Cardiac septum (tissue), 1 donor: ENCODE results near the gene ATP9A. TPM values are rescaled to one million over a fixed set of nuclear protein-coding genes. Genes with fewer than 3 reads are reported as not detected.
"Not testable (repeated sequence)": the region's sequence is repeated elsewhere in the genome, so short reads cannot be mapped to it uniquely, and the experiment has no call there.

Experiments used
- DNase-seq: peaks from one replicate; pipeline ENCODE4 v3.0.0-alpha.2; 2020; ENCODE audit warnings: low spot score
- intact Hi-C: fragments of 100-400 bp; cut with DNase I; formaldehyde crosslinking; loops from one replicate; pipeline ENCODE4 v1.14.0; 2022
- total RNA-seq: library from RNA; stranded (reverse); fragmentation: NEBNext Ultra II Directional; extraction: Animal tissue kit (Norgen Biotek cat#: 25700); gene quantifications from one replicate; pipeline ENCODE4 v1.2.1, GENCODE V29; 2021
- donor health status: DM: no; HTN: no; CAD: no.

The ATP9A gene
- total RNA-seq, 1 donor from 2014 or later: 25.4 TPM

DNA sequence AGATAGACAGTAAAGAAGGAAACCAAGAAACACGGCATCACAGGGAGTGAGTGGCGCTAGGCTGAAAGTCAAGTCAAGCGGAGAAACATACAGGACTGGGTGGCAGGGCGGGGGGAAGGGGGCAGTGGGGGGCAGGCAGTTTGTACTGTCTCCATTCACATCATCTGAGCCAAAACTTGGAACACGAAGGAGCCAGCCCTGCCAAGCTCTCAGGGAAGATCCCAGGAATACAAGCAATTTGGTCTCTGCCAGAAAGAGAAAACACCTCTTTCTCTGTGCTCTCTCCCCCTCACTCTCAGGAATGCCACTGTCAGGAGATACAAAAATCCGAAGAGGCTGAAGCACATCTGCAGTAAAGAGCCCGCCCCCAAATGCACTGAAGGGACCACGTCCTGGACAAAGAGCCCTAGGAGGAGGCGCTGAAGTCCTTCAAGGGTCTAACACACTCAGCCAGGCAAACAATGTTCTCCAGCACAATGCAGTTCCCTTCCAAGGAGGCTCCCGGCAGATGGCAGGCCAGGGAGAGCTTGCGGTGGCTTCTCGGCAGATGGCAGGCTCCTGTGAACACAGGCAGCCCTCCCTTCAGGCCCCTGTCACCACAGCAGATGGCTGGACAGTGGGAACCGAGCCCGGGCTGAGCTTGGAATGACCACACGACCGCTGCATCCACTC lies 90.0 kb downstream of the ATP9A start:
- no peak for DNase-seq
- intact Hi-C loops: no loop called here

DNA sequence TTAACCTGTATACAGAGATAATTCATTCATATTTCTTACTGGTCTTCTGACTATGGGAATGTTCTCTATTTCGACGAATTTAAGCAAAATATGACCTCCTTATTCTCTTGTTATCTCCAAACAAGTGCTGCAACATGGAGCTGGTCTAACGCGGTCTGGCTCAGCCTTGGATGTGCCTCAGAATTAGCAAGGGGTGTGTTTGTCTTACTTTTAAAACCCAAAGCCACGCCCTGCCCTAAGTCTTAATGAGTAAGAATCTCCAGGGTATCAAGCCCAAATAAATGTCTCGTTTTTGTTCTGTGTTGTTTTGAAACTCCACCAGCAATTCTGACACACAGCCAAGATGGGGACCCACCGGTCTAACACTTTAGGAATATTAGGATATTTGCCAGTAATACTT lies 99.2 kb downstream of the ATP9A start:
- no peak for DNase-seq
- intact Hi-C loops: no loop called here

DNA sequence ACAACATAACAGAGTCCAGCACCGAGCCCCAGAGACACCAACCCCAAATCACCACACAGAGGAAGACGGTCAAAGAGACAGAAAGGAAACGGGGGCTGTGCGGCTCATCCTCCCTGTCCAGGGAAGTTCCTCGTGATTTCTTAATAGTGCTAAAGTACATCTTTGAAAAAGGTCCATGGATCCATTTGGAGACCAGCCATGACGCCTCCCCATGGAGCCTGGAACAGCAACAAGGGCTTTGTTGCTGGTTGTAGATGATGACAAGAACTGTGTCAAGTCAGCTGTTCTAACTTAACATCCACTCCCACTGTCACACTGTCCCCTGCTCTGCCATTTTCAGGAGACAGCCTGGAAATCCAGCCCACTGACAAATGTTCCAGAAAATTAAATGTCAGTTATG lies 99.7 kb downstream of the ATP9A start:
- no peak for DNase-seq
- intact Hi-C loops: no loop called here

DNA sequence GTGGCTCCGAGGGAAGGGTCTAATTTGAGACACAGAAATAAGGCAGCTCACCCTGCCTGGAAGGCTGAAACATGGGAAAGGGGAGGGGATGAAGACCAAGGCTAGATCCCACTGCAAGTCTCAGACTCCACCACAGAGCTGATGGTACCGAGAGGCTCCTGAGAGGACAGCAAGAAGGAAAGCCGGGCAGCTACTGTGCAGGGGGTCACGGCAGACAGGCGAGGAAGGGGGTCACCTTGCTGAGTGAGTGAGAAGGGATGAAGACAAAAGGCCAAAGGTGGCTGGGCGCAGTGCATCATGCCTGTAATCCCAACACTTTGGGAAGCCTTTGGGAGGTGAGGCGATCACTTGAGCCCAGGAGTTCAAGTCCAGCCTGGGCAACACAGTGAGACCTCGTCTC lies 100.7 kb downstream of the ATP9A start:
- intact Hi-C loops: no loop called here
- DNase-seq: no peak

DNA sequence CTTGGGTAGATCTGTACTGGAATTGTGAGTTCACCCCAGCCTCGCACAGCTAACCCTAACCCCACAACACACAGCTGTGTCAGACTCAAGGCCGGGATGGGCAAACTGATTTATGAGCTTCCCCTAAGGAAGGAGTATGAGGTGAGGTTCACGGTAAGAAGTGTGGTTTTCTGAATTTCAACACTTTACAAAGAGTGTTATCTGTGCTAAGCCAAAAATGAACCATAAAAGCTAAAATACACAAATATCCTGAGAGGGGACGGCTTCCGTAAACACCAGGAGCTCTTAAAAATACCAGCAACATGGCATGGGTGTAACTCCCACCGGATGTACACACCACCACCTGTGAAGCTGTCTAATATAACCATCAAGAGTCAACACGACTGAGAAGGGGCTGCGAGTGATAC lies 101.2 kb downstream of the ATP9A start:
- DNase-seq: no peak
- intact Hi-C loops: no loop called here

DNA sequence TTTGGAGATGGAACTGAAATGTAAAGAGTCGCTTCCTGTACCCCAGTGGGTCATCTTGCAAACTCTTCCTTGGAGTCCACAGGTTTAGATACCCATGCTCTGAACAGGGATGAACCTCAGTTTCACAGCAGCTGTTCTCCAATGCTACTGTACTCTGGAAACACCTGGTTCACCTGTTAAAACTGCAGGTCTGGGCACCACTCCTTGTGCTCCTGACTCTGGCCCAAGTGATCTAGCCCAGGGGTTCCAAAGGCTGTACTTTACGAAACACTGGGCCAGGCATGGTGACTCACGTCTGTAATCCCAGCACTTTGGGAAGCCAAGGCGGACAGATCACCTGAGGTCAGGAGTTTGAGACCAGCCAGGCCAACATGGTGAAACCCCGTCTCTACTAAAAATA lies 102.1 kb downstream of the ATP9A start:
- no peak for DNase-seq
- intact Hi-C loops: no loop called here

DNA sequence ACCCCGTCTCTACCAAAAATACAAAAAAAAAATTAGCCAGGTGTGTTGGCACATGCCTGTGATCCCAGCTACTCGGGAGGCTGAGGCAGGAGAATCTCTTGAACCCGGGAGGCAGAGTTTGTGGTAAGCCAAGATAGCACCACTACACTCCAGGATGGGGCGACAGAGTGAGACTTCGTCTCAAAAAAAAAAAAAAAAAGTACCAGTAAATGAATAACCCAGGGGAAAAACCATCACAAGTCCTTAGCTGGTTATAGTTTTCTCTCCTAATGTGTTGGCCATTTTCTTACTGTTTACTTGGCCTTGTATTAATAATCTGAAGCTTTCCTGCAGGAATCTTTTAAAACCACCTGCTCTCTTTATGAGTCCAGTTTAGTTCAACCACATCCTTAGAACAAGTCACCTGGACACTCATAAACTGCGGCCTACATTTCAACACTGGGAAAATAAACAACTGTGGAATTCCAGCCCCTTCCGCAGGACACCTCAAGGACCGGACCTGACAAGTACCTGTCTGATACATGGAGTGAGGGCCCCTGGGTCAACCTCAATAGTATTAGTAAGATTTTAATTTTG lies 102.6 kb downstream of the ATP9A start:
- intact Hi-C loops: no loop called here
- no peak for DNase-seq

DNA sequence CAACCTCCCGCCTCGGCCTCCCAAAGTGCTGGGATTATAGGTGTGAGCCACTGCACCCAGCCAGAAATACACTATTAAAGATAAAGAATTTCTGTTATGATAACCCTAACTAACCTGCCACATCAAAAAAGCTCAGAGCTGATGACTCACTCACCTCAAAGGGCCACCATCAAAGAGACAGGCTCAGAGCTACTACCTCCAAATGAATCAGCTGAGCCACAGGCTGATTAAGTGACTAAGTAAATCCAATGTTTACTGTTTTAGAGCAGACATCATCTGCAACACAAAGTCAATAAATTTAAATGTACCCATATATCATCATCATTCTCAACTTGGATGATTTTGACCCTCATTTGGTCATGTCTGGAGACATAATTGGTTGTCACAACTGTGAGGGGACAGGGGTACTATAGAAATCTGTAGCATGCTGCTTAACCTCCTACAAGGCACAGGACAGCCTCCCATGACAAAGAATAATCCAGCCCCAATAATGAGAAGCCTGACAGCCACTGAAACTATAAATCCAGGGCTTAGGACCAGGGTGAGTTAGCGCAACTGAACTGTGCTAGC lies 106.5 kb downstream of the ATP9A start:
- DNase-seq: no peak
- intact Hi-C loops: no loop called here

DNA sequence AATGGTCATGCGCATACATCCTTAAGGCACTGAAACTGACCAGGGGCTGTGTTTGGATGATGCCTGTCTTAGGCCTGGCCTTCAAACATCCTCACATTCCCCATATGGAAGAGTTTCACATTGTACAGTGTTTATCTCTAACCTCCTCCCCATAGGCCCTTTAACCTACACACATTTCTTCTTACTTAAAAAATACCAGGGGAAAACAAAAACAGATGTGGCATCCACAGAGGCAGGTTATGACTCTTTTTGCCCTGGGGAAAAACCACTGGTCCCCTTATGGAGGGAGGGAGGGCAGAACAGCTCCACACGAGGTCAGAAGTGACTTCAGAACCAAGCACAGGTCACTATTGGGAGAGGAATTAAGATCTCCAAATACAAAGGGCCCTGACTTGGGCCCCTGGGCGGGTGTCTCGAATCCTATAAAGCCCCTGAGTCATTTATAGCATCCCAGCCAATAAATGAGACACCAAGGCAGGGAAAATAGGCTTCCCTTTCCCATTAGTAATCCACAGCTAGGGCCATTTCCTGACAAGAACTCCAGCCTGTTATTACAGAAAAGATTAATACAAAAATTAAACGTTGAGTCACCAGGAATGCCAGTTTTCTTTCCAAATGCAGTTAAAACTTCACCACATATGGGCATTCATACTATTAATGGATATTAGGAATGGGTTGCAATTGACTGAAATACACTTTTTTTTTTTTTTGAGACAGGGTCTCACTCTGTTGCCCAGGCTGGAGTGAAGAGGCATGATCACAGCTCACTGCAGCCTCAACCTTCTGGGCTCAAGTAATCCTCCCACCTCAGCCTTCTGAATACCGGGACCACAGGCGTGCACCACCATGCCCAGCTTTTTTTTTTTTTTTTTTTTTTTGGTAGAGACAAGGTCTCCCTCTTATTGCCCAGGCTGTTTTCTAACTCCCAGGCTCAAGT lies 107.2 kb downstream of the ATP9A start:
- no peak for DNase-seq
- intact Hi-C loops: no loop called here

DNA sequence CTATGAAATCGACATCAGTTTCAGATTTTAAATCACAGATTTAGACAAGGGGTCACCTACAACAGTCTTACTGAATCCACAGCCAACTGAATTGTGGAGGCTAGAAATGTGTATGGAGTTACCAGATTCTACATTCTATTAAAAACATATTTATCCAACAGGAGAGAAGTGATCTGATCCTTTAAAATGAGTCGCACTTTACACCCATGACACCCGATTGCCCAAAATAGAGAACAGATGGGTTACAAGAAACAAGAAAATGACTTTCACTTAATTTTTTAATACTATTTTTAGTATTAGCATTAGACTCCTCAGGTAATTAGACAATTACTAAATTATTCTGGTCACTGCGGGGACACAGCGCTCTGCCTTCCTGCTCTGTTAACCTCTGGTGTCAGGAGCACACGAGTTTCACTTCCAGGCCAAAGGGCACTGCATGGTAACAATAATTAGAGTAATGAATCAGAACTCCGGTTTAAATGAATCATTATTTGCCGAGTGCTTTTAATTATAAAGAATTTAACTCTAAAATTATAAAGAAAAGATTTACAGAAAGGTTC lies 108.6 kb downstream of the ATP9A start:
- intact Hi-C loops: no loop called here
- no peak for DNase-seq

DNA sequence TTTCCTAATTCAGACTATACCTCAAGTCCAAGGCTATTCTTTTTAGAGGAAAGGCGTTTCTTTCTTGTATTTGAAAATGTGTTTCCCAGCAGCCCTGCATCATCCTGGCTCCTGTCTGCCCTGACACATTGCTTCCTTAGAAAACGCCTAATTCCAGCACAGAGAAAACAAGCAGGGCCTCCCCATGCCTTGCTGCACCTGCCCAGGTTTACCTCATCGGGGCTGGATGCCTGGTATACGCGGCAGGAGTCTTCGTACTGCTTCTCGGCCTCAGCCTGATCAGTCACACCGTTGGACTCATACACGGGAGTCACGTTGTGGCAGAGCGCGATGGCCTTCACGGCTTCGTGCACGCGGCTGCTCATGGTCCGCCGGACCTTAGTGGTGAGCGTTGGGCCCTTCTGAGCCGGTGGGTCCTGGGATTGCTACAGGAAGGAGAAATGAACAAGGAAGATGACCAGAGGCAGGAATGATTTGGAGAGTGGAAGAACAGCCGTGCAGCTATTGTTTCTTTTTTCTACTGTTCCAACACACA lies 111.4 kb downstream of the ATP9A start:
- intact Hi-C loops: no loop called here
- DNase-seq: no peak

DNA sequence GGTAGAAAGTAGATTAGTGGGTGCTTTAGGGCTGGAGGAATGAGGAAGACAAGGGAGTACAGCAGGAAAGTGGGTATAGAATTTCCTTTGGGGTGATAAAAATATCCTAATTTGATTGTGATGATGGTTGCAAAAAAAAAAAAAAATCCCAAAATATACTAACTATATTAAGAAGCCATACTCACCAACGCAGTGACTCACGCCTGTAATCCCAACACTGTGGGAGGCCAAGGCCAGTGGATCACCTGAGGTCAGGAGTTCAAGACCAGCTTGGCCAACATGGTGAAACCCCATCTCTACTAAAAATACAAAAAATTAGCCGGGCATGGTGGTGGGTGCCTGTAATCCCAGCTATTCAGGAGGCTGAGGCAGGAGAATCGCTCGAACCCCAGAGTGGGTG lies 112.1 kb downstream of the ATP9A start:
- DNase-seq, intact Hi-C loops: not testable (repeated sequence)

DNA sequence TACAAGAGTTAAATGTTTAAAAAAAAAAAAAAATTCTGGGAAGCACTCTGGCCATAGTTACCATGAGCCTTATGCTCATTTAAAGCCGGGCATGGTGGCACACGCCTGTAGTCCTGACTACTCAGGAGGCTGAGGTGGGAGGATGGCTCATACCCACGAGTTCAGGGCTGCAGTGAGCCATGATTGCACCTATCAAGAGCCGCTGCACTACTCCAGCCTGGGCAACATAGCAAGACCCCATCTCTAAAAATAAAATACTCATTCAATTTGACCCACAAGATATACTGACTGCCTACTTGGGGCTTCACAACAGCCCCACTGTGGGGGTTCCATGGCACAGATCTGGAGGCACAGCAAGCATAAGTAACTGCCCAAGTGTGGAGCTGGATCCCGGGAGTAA lies 113.7 kb downstream of the ATP9A start:
- intact Hi-C loops: no loop called here
- no peak for DNase-seq

DNA sequence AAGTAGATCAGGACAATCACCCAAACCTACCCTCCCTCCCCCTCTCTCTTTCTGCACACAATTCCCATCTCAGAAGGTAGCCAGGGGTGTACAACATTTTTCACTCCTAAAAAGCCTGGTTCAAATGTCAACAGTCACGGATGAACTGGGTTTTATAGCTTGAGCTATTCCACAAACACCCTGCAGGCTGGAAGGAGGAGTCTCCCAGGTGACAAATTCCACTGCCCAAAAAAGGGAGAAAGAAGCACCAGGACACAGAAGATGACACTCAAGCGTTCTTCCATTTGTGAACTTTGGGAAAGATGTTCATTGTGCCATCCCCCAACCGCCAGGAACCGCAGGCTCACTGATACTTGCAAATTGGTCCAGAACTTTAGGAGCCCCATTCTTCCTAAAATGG lies 114.1 kb downstream of the ATP9A start:
- intact Hi-C loops: no loop called here
- DNase-seq: no peak

DNA sequence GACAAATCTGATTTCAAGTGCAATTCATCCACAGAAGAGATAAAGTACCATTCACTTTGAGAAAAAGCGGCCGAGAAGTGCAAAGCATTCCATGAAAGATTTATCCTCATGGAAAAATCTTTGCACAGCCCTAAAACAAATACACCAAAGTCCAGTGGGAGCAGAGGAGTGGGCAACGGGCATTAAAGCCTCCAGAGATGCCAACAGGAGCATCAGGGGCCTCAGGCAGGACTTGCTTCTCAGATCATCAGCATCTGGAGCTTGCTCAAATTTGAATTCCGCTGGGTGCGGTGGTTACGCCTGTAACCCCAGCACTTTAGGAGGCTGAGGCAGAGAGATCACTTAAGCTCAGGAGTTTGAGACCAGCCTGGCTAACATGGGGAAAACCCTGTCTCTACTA lies 115.0 kb downstream of the ATP9A start:
- intact Hi-C loops: no loop called here
- no peak for DNase-seq

DNA sequence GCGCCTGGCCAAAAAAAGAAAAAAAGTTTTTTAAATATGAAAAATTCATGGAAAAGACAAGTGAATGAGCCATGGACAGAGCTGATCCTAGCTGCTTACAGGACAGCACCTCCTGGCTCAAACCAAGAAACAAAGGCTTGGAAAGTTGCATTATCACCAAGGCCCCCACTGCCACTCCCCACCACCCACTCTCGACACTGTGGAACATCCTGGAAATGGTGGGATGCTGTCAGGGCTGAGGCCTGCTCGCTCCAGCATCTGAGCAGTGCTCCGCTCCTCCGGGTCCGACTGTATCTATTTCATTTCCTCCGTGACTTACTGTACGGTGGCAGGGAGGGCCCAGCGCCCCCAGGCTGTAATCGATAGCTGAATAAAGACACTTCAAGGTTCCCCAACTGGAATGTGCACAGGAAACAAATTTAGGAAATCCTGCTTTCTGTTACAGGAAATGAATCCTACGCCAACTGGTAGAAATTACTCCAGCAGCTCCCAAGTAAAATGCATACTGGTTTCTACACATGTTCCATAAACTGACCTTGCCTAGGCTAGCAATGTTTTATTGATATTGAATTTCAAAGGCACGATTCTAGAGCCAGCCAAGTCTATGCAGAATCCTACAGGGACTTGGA lies 116.2 kb downstream of the ATP9A start:
- DNase-seq: no peak
- intact Hi-C loops: no loop called here

DNA sequence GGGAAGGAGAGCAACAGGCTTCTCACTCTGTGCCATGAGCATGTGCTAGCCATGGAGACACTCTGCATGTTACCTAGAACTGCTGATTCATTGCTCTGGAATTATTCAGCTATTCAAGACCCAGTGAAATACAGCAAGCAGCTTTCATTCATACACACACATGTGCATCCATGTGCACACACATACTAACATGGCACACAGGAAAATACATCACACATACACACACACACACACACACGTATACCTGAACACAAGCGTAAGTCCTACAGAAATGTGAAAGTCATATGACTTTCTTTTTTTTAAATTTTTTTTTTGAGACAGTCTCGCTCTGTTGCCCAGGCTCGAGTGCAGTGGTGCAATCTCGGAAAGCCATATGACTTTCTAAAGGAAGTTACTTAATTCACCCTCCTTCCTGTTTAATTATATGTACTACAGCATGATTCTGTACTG lies 117.5 kb downstream of the ATP9A start:
- intact Hi-C loops: no loop called here
- DNase-seq: no peak

DNA sequence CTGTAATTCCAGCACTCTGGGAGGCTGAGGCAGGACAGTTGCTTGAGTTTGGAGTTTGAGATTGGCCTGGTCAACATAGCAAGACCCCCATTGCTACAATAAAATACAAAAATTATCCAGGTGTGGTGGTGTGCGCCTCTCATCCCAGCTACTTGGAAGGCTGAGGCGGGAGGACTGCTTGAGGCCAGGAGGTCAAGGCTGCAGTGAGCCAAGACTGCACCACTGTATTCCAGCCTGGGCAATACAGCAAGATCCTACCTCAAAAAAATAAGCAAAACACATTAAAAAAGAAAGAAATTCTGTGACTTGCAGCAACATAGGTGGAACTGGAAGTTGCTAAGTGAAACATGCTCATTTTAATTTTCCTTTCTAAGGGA lies 119.6 kb downstream of the ATP9A start:
- no peak for DNase-seq
- intact Hi-C loops: no loop called here
